Esophagus squamous epithelium (tissue), 5 donors: ENCODE data around the gene RELN. TPM values are rescaled to one million over a fixed set of nuclear protein-coding genes. Genes with fewer than 3 reads are reported as not detected.

ENCODE experiments used
- DNase-seq: peaks from one replicate; lab custom pipeline; 2025; lab: John Stamatoyannopoulos, UW
- H3K27ac ChIP-seq, 4 donors: fragments of 200-600 bp; sonication (generic); one replicate each; pipeline ENCODE4 v1.5.1; 2016 to 2019; ENCODE audit warnings: mild to moderate bottlenecking in 1 of 4
- H3K27me3 ChIP-seq, 4 donors: fragments of 200-600 bp; sonication (generic); 1 replicate in 3 of 4; 2 replicates in 1 of 4; pipeline versions ENCODE4 v1.5.1 to v1.6.0; 2017 to 2021; ENCODE audit warnings: antibody characterized with exemption in 1 of 4
- H3K36me3 ChIP-seq, 3 donors: fragments of 200-600 bp; sonication (generic); one replicate each; pipeline ENCODE4 v1.5.1; 2016 to 2019
- H3K4me1 ChIP-seq, 3 donors: fragments of 200-600 bp; sonication (generic); one replicate each; pipeline ENCODE4 v1.5.1; 2017 to 2019
- H3K4me3 ChIP-seq, 4 donors: fragments of 200-600 bp; sonication (generic); 1 replicate in 3 of 4; 2 replicates in 1 of 4; pipeline ENCODE4 v1.5.1; 2016 to 2019; ENCODE audit warnings: mild to moderate bottlenecking in 2 of 4, moderate library complexity in 1 of 4
- H3K9me3 ChIP-seq, 3 donors: fragments of 200-600 bp; sonication (generic); one replicate each; pipeline ENCODE4 v1.5.1; 2016 to 2019
- CTCF ChIP-seq, 6 experiments: fragments of 450-650 bp in 4 of 6; fragments of 200-600 bp in 2 of 6; sonication (generic) in 2 of 6; IDR thresholded peaks; one replicate each; pipeline ENCODE4 v1.5.1; 2016 to 2019; ENCODE audit warnings: antibody characterized with exemption in 6 of 6, mild to moderate bottlenecking in 4 of 6, moderate library complexity in 4 of 6
- POLR2A ChIP-seq, 4 donors: fragments of 450-650 bp; IDR thresholded peaks; one replicate each; pipeline ENCODE4 v1.6.1; 2017; ENCODE audit warnings: antibody characterized with exemption in 4 of 4, mild to moderate bottlenecking in 4 of 4, moderate library complexity in 3 of 4
- WGBS, 2 donors: methylation state at CpG; one replicate each; pipeline ENCODE4 v1.1.5; 2018; 5-methylcytosine and 5-hydroxymethylcytosine counted together
- intact Hi-C: fragments of 100-400 bp; cut with DNase I; formaldehyde crosslinking; loops from one replicate; pipeline ENCODE4 v1.15.0; 2022
- total RNA-seq, 4 donors: library from RNA; depleted of rRNA; stranded (reverse); fragments of >200 nt; gene quantifications; one replicate each; pipeline ENCODE4 v1.1.0, GENCODE V29; 2016
- donor health status: DM: yes; HTN: yes; CAD: no.

Gene RELN
- total RNA-seq, 4 donors from 2014 or later = 0.68 to 6.5 (median 1.00) TPM

- 77 to 82% methylated on average over 4 of the region's 4 CpGs for WGBS, 2 donors
- DNase-seq = no peak
- Histone ChIP-seq H3K27ac (no peak overlapping the region), H3K36me3 (no peaks in the 10 kb centered on the region), H3K4me1 (no peaks in the 10 kb centered on the region), H3K4me3 (no peak overlapping the region), H3K9me3 (no peaks in the 10 kb centered on the region), H3K27me3 (no peaks in the 10 kb centered on the region)
- intact Hi-C loops = no loop called here
- no peak for TF ChIP-seq CTCF (IDR thresholded peaks at IDR 0.05)
- no peak for TF ChIP-seq POLR2A (IDR thresholded peaks at IDR 0.05)
Observed at GRCh38 chr7:104008107-104008506, 18.6 kb upstream of the RELN start.

- no peaks in the 10 kb centered on the region for H3K4me1 ChIP-seq
- intact Hi-C loops = no loop called here
- WGBS, 2 donors = 51 to 60% methylated on average over 3 of the region's 3 CpGs
- H3K9me3 ChIP-seq = no peaks in the 10 kb centered on the region
- H3K4me3 ChIP-seq = no peak overlapping the region
- H3K27ac ChIP-seq = no peak overlapping the region
- no peak for DNase-seq
- H3K27me3 ChIP-seq = no peaks in the 10 kb centered on the region
- H3K36me3 ChIP-seq = no peaks in the 10 kb centered on the region
- no peak for TF ChIP-seq POLR2A (IDR thresholded peaks at IDR 0.05)
- TF ChIP-seq CTCF (IDR thresholded peaks at IDR 0.05) = no peak
Observed at GRCh38 chr7:104007614-104008013, 18.2 kb upstream of the RELN start.

- intact Hi-C loops = no loop called here
- no peaks in the 10 kb centered on the region for H3K36me3 ChIP-seq
- 67 to 79% methylated on average over 4 of the region's 4 CpGs for WGBS, 2 donors
Observed at GRCh38 chr7:104005197-104005596, 15.7 kb upstream of the RELN start.

GRCh38 chr7:103996639-103997038 lies 7.2 kb upstream of the RELN start:
- Histone ChIP-seq H3K36me3 (no peaks in the 10 kb centered on the region), H3K4me3 (no peak overlapping the region), H3K27ac (no peak overlapping the region), H3K4me1 (no peaks in the 10 kb centered on the region), H3K27me3 (peaks cover 0 to 9% (median 0%) of the 10 kb centered on the region in 4 donors), H3K9me3 (no peaks in the 10 kb centered on the region)
- TF ChIP-seq CTCF (IDR thresholded peaks at IDR 0.05) = no peak
- TF ChIP-seq POLR2A (IDR thresholded peaks at IDR 0.05) = no peak
- WGBS, 2 donors = 56% methylated on average over 2 of the region's 2 CpGs
- intact Hi-C loops = no loop called here
- DNase-seq = no peak

More at GRCh38 chr7:104005197-104005596, 15.7 kb upstream of the RELN start:
- Histone ChIP-seq H3K4me1 (no peaks in the 10 kb centered on the region), H3K27ac (no peak overlapping the region), H3K27me3 (no peaks in the 10 kb centered on the region), H3K4me3 (no peak overlapping the region), H3K9me3 (no peaks in the 10 kb centered on the region)
- DNase-seq = no peak
- TF ChIP-seq POLR2A (IDR thresholded peaks at IDR 0.05) (no peak), CTCF (IDR thresholded peaks at IDR 0.05) (no peak)

- no peak overlapping the region for H3K27ac ChIP-seq
- H3K36me3 ChIP-seq = no peaks in the 10 kb centered on the region
- DNase-seq = no peak
- H3K4me1 ChIP-seq = no peaks in the 10 kb centered on the region
- no peaks in the 10 kb centered on the region for H3K9me3 ChIP-seq
- no peak overlapping the region for H3K4me3 ChIP-seq
- intact Hi-C loops = no loop called here
- 66 to 73% methylated on average over 4 of the region's 4 CpGs for WGBS, 2 donors
- no peak for TF ChIP-seq POLR2A (IDR thresholded peaks at IDR 0.05)
- no peak for TF ChIP-seq CTCF (IDR thresholded peaks at IDR 0.05)
- H3K27me3 ChIP-seq = peaks cover 0 to 15% (median 0%) of the 10 kb centered on the region in 4 donors
Observed at GRCh38 chr7:103996017-103996551, 6.6 kb upstream of the RELN start.
